GM21447 (cell line): ENCODE data around the gene IFITM1.
"Not testable (repeated sequence)": the region's sequence is repeated elsewhere in the genome, so short reads cannot be mapped to it uniquely, and the experiment has no call there.

ENCODE experiments used
- ATAC-seq: cut with Tn5 transposase; IDR thresholded peaks from one replicate; pipeline ENCODE4 v1.9.1; 2021; ENCODE audit not compliant: unreplicated experiment

The IFITM1 gene

GRCh38 chr11:362642-363442, 49.0 kb downstream of the IFITM1 start:
- ATAC-seq, result no peak

- not testable (repeated sequence) for ATAC-seq
Measured at GRCh38 chr11:363443-363805, 49.6 kb downstream of the IFITM1 start.

DNA sequence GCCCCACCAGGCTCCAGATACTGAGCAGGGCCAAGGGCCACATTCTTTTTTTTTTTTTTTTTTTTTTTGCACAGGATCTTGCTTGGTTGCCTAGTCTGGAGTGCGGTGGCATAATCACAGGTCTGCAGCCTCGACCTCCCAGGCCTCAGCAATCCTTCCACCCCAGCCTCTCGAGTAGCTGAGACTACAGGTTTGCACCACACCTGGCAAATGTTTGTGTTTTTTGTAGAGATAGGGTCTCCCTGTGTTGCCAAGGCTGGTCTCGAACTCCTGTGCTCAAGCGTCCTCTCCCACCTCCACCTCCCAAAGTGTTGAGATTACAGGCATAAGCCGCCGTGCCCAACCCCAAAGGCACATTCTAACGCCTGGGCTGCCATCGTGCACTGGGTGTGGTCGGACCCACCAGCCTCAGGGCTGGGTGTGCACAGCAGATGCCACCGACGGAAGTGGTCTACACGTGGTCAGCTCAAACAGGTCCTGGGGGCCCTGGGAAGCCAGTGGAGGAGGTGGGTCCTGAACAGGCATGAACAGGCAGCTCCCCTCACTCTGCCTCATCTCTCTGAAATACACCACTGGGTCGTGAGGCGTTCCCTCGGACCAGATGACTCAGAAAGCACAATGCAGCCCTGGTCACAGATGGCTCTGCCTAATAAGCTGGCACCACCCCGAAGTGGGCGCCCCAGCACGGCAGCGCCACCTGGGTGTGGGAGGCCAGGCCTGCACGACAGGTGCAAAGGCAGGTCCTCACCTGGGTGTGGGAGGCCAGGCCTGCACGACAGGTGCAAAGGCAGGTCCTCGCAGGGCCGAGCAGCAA, 50.3 kb downstream of the IFITM1 start:
- ATAC-seq, result no peak
